HG03558 (cell line): ENCODE measurements around the gene LSAMP.
A peak's percentile ranks its signal among the peaks of the same experiment; 100 is the strongest.
"Not testable (repeated sequence)": the region's sequence is repeated elsewhere in the genome, so short reads cannot be mapped to it uniquely, and the experiment has no call there.

Source experiments
- ATAC-seq: cut with Tn5 transposase; IDR thresholded peaks from one replicate; pipeline ENCODE4 v1.9.1; 2021; ENCODE audit warnings: moderate number of reproducible peaks; ENCODE audit not compliant: unreplicated experiment; ENCODE audit errors: extremely low read depth

The LSAMP gene

DNA sequence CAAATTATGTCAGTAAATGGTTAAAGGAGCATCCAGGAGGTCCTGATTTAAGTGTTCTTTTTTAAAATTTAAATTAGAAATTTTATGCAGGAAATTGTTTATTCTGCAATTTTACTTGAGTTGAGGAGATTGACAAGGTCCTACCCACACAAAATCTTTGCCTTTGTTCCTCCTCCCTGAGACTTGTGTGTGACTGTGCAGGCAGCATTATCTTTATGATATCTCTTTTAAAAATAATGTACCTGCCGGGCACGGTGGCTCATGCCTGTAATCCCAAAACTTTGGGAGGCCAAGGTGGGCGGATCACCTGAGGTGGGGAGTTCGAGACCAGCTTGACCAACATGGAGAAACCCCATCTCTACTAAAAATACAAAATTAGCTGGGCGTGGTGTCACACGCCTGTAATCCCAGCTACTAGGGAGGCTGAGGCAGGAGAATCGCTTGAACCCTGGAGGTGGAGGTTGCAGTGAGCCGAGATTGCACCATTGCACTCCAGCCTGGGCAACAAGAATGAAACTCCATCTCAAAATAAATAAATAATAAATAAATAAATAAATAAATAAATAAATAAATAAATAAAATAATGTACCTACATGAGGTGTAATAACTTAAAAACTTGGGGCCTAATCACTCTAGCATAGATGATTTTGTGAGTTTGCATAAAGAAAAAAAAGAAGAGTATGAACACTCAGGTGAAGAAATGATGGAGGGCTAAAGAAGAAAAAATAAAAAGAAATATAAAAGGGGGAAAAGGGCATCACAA is 374.6 kb downstream of the LSAMP start:
- not testable (repeated sequence) for ATAC-seq

GRCh38 chr3:116070061-116070460 is 375.2 kb downstream of the LSAMP start:
- ATAC-seq: no peak

- ATAC-seq: no peak
Measured at GRCh38 chr3:116069024-116069423, 376.3 kb downstream of the LSAMP start.

GRCh38 chr3:116067326-116067725 is 378.0 kb downstream of the LSAMP start:
- ATAC-seq: peak; percentile 85

- ATAC-seq: no peak
Measured at GRCh38 chr3:116065501-116065900, 379.8 kb downstream of the LSAMP start.

DNA sequence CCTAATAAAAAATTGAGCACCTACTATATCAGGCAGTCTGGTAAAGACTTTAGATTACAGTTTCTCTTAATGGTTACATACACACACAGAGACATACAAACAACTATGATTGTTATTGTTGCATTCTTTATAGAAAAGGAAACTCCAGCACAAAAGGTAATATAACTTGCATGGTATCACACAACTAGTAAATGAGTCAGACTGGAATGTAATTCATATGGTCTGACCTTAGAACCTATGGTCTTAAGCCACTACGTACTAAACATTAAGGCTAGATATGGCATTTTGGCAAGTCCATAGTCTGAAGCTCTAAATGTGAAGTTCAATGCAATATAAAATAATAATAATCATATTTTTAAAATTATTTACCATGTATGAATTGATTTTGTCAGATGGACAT is 380.6 kb downstream of the LSAMP start:
- ATAC-seq: no peak

GRCh38 chr3:116059421-116060096 is 385.7 kb downstream of the LSAMP start:
- no peak for ATAC-seq

DNA sequence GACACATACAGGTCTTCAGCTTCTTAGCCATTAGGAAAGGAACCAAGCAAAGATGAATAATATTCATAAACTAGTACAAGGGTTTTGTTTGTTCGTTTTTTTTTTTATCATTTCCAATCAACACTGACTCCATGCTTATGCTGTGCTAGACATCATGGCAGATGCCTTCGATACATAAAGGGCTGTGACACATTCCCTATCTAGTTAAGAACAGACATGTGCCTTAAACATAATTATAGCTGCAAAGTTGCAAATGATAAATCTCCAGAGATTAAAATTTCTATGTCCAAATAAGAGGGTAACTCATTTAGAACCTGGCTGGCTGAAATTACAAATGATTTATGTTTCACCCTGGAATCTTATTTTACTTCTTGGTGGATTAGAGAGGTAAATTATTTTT is 386.4 kb downstream of the LSAMP start:
- ATAC-seq: no peak

- no peak for ATAC-seq
Measured at GRCh38 chr3:116057400-116058006, 387.8 kb downstream of the LSAMP start.

DNA sequence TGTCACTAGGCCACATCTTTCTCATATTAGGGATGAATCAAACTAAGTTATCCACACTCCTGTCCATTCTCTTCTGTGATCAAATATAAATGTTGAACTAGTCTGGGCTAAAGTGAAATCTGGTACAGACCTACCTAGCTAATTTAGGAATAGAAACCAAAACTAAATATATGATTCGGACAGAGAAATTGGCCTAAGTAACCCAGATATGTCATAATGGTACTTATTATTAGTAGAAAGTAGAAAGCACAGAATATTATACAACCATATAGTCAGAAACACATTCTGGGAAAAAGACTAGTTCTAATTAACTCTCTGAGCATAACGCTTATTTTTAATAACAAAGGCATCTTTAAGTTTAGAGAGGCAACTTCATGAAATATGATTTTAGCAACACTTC is 389.0 kb downstream of the LSAMP start:
- ATAC-seq: peak; percentile 92

DNA sequence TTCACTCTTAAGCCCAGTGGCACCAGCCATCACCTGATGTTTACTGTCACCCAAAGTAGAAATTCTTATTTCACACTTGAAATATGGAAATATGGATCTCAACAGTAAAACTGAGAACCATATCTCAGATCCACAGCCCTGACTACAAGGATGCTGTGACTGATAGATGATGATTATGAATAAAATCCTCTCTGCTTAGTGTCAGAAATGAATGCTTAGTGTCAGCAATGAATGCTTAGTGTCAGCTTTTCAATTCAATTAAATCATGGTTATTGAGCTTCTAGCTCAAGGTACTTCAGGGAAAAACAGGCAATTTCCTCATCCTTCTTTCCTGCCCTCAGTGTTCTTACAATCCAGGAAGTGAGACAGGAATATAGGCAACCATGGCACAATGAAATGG is 392.3 kb downstream of the LSAMP start:
- ATAC-seq: no peak

GRCh38 chr3:116052602-116053001 is 392.7 kb downstream of the LSAMP start:
- ATAC-seq: no peak

GRCh38 chr3:116051586-116051985 is 393.7 kb downstream of the LSAMP start:
- ATAC-seq: no peak

- no peak for ATAC-seq
Measured at GRCh38 chr3:116051040-116051439, 394.2 kb downstream of the LSAMP start.

- no peak for ATAC-seq
Measured at GRCh38 chr3:116050311-116050915, 394.9 kb downstream of the LSAMP start.

DNA sequence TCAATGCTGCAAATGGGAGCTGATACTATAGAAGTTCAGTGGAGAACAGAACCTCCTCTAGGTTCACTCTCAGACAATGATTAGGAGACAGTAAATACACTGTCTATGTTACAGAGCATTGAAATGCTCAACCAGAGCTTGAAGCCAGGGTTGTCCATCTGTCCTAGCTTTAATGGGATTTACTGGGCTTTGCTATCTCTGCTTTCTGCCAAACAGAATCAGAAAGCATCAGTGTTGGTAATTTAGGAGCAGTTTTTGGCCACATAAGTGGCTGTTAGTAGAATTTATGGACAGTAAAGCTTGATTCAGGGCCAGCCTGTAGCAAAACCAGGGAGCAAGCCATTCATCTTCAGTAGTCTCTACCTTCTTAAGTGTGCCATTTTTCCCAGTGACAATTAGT is 396.3 kb downstream of the LSAMP start:
- ATAC-seq: no peak

DNA sequence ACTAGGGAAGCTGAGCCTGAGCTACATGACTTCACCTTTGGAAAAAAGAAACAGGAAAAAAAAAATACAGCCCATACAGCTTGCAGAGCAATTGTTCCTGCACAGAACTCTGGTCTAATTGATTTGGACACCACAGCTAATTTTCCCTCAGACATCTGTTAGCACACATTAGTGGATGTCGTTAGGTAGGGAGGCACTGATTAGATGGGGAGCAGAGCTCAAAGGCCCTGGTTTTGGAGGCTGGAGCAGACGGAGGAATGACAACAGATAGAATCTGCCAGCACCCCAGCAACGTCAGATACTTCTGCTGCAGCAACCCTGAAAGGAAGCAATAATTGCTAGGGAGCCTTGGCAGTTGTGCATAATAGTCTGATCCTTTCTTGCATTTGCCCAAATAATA is 398.9 kb downstream of the LSAMP start:
- ATAC-seq: no peak

- ATAC-seq: no peak
Measured at GRCh38 chr3:116045314-116045713, 400.0 kb downstream of the LSAMP start.

DNA sequence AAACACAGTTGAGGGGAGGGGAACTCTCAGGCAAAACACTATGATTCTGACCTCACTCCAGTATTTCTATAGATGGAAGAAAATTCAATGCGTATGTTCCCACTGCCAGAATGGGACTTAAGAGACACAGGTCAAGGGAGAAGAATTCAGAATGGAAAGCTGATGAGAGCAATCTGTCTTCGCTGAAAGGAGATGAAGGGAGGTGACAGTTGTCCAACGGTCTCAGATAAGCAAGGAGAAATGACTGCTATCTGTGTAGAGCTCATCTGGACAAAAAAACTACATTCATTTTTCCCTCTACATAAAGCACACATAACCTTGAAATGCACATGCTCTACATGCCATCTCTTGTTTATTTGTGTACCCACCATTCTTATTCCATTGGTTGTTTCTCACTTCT is 405.1 kb downstream of the LSAMP start:
- ATAC-seq: no peak

DNA sequence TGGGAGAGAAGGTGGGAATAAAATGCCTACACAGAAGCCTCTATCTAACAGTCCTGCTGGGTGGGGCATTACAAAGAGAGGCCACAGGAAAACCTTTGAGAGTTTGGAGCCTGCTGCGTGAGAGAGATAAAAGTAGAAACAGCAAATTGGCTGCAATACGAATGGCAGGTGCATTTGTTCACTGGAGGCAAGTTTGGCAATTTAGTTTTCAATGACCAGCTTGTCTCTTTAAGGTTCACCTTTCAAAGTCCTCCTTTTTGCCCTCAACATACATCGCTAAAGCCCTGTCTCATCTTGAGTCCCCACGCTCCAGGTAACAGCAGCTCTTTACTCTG is 405.7 kb downstream of the LSAMP start:
- ATAC-seq: no peak

DNA sequence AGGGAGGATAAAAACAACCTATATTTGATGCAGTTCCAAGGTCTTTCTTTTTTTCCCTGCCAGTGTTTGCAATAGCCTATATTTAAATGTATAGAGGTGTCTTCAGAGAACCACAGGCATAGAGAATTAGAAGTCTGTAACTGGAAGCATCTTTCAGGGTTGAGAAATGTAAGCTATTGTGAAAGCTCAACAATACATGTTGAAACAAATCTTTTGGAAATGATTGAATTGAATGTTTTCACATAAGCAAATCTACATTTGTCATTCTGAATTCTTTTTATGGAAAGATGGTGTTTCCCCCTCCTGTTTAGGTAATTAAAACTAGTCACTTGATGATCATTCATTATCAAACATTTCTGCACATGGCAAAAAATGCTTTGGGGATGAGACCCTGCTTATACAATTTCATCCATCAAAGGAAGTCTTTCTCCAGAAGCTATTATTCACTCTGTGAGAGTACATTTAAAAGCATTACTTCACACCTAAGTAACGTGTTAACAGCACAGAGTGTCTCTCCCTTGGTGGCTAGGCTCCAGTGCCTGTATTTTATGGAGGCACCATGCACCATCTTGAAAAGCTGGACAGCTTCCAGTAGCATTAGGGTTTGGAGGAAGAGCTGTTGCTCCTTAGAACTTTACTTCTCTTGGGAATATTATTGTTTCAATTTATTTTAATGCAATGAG is 406.2 kb downstream of the LSAMP start:
- no peak for ATAC-seq
